Mammary epithelial cell (primary cell): ENCODE data around the gene HOXB9.

Experiments
- CTCF ChIP-seq, 2 donors: IDR thresholded peaks in 1 of 2; conservative IDR thresholded peaks in 1 of 2; 2 replicates each; pipeline ENCODE4 v1.5.1; 2011 to 2012; ENCODE audit warnings: inconsistent platforms in 2 of 2, low read length in 2 of 2, mild to moderate bottlenecking in 2 of 2, control low read depth in 1 of 2, low read depth in 1 of 2; ENCODE audit not compliant: insufficient read depth in 1 of 2; ENCODE audit errors: extremely low read depth in 1 of 2
- EZH2 ChIP-seq: IDR thresholded peaks from 2 replicates; pipeline ENCODE4 v1.6.1; 2012; ENCODE audit warnings: low read length, inconsistent platforms, borderline replicate concordance

GRCh38 chr17:48641541-48642058 is 15.4 kb upstream of the HOXB9 start:
- TF ChIP-seq EZH2 (no peak), CTCF (conservative IDR thresholded peaks at IDR 0.05 in 1 of 2, IDR thresholded peaks at IDR 0.05 in 1 of 2; ENCODE audit: extremely low read depth in 1 of 2, insufficient read depth in 1 of 2, low read depth in 1 of 2, low read length in 2 of 2) (no peak)
